HG02884 (cell line): ENCODE data around the gene ATP11C.
"Not testable (repeated sequence)": the region's sequence is repeated elsewhere in the genome, so short reads cannot be mapped to it uniquely, and the experiment has no call there.

Experiments used
- ATAC-seq: cut with Tn5 transposase; IDR thresholded peaks from one replicate; pipeline ENCODE4 v1.9.1; 2021; ENCODE audit warnings: mild to moderate bottlenecking, moderate library complexity; ENCODE audit not compliant: unreplicated experiment

ATP11C gene

GRCh38 chrX:139932901-139933796 lies at the start of gene ATP11C:
ATP11C (minus strand) TSS chrX:139933053; CDS start chrX:139932042, 1,011 bp downstream.
- peak; percentile 71 for ATAC-seq

- ATAC-seq, result no peak
Observed at GRCh38 chrX:139974471-139974870, 41.6 kb upstream of the ATP11C start.

- ATAC-seq, result no peak
Observed at GRCh38 chrX:139972629-139973624, 40.1 kb upstream of the ATP11C start.

GRCh38 chrX:139972113-139972512 lies 39.3 kb upstream of the ATP11C start:
- ATAC-seq, result no peak

- ATAC-seq, result no peak
Observed at GRCh38 chrX:139971394-139971749, 38.5 kb upstream of the ATP11C start.

- ATAC-seq, result no peak
Observed at GRCh38 chrX:139969286-139969685, 36.4 kb upstream of the ATP11C start.

- ATAC-seq, result no peak
Observed at GRCh38 chrX:139967750-139968149, 34.9 kb upstream of the ATP11C start.

- no peak for ATAC-seq
Observed at GRCh38 chrX:139967300-139967699, 34.4 kb upstream of the ATP11C start.

GRCh38 chrX:139966159-139966558 lies 33.3 kb upstream of the ATP11C start:
- ATAC-seq, result not testable (repeated sequence)

GRCh38 chrX:139965421-139965820 lies 32.6 kb upstream of the ATP11C start, which contains the start of gene CXorf66:
CXorf66 (minus strand) TSS chrX:139965521; CDS start chrX:139965496, 25 bp downstream.
- ATAC-seq, result no peak

- not testable (repeated sequence) for ATAC-seq
Observed at GRCh38 chrX:139961091-139961490, 28.2 kb upstream of the ATP11C start.

- ATAC-seq, result no peak
Observed at GRCh38 chrX:139949703-139950102, 16.9 kb upstream of the ATP11C start.

GRCh38 chrX:139945075-139945474 lies 12.2 kb upstream of the ATP11C start:
- no peak for ATAC-seq

GRCh38 chrX:139936259-139936658 lies 3.4 kb upstream of the ATP11C start:
- no peak for ATAC-seq

- no peak for ATAC-seq
Observed at GRCh38 chrX:139933904-139934303, 1.1 kb upstream of the ATP11C start.

- peak; percentile 32 for ATAC-seq
Observed at GRCh38 chrX:139932073-139932900, 566 bp downstream of the ATP11C start.

GRCh38 chrX:139931646-139932072 lies 1.2 kb downstream of the ATP11C start:
- ATAC-seq, result no peak

GRCh38 chrX:139930916-139931645 lies 1.8 kb downstream of the ATP11C start:
- ATAC-seq, result no peak

GRCh38 chrX:139930401-139930800 lies 2.5 kb downstream of the ATP11C start:
- ATAC-seq, result no peak

- no peak for ATAC-seq
Observed at GRCh38 chrX:139929876-139930275, 3.0 kb downstream of the ATP11C start.
